RPMI8226 (cell line): ENCODE data around the gene GULP1.
"Not testable (repeated sequence)": the region's sequence is repeated elsewhere in the genome, so short reads cannot be mapped to it uniquely, and the experiment has no call there.

Experiments
- DNase-seq: peaks from one replicate; pipeline ENCODE4 v3.0.0-alpha.2; 2015

GULP1 gene, protein sequence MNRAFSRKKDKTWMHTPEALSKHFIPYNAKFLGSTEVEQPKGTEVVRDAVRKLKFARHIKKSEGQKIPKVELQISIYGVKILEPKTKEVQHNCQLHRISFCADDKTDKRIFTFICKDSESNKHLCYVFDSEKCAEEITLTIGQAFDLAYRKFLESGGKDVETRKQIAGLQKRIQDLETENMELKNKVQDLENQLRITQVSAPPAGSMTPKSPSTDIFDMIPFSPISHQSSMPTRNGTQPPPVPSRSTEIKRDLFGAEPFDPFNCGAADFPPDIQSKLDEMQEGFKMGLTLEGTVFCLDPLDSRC

GRCh38 chr2:188291617-188292347 is at the start of gene GULP1:
Gene GULP1, plus strand, starts transcription at chr2:188291874. Its CDS starts 185,829 bp downstream, at chr2:188477703.
- DNase-seq, result peak; percentile 48

- no peak for DNase-seq
Measured at GRCh38 chr2:188243381-188243780, 48.3 kb upstream of the GULP1 start.

GRCh38 chr2:188244383-188244782 is 47.3 kb upstream of the GULP1 start:
- DNase-seq, result no peak

GRCh38 chr2:188245230-188245629 is 46.4 kb upstream of the GULP1 start:
- DNase-seq, result no peak

DNA sequence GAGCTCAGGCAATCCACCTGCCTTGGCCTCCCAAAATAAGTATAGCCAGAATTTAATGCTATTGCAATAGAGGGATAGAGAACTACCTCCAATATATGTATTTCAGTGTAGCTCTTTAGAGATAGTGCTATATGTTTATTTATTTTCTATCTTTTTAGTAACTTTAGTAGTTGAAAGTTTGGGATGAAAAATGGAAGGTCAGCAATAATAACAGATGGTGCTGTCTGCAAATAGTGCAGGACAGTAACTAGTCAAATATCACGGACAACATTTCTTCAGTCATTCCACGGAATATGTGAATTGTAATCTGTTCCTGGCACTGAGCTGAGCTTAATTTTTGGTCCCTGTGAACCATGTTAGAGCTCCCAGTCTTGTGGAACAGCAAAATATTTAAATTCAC is 43.2 kb upstream of the GULP1 start:
- DNase-seq, result no peak

DNA sequence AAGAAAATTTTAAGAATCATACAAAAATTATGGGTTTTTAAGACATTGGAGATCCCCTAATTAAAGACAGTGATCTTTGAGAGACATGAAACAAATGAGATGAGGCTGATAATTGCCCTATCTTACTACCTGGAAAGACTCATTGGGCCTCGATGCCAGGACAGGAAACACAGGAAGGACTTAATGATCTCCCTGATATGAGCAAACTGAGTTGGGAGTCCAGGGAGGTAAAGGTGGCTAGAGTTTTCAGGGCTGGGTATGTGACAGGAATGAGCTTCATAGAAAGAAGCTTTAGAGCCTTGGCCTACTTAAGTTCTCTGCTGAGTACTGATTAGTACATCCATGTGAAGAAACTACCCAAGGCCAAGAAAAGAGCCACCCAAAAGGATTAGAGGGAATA is 40.6 kb upstream of the GULP1 start:
- DNase-seq, result no peak

DNA sequence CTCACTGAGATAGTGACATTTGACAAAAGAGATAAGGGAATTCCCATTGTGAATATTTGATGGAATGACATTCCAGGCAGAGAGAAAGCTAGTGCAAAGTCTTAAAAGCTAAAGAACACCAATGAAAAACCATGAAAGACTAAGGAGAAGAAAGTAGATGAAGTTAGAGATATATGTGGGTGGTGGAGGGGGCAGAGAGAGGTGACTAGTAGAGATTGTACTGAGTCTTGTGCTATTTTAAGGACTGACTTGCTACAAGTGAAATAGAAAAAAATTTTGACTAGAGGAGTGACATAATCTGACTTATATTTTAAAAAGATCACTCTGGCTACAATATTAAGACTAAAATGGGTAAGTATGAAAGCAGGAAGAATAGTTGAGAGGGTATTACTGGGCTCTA is 35.3 kb upstream of the GULP1 start:
- DNase-seq, result no peak

DNA sequence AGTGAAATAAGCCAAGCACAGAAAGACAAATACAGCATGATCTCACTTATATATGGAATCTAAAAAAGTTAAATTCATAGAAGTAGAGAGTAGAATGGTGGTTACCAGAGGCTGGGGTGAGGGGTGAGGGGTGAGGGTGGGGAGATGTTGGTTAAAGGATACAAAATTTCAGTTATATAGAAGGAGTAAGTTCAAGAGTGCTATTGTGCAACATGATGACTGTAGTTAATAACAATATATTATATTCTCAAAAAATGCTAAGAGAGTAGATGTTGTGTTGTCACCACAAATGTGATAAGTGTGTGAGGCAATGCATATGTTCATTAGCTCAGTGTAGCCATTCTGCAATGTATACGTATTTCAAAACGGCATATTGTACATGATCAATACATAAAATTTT is 26.4 kb upstream of the GULP1 start:
- DNase-seq, result no peak

GRCh38 chr2:188267776-188268175 is 23.9 kb upstream of the GULP1 start:
- no peak for DNase-seq

DNA sequence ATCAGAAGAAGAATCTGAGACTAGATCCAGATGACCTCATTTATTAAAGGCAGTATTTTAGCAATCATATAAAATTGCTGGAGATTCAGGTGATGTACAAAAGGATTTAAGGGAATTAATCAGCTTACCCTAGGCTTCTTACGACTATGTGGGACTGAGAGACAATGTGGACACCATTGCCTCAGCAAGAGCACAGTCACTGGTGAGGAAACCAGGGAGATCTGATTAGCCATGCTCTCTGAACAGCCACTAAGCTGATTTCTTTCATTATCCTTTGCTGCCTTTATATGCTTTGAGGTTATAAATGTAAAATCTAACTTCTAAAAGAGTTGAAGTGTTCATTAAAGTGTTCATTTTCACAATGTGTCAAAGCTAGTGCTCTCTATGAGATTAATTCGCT is 22.7 kb upstream of the GULP1 start:
- DNase-seq, result no peak

GRCh38 chr2:188272121-188272520 is 19.6 kb upstream of the GULP1 start:
- no peak for DNase-seq

GRCh38 chr2:188274274-188274673 is 17.4 kb upstream of the GULP1 start:
- DNase-seq, result no peak

GRCh38 chr2:188276255-188276654 is 15.4 kb upstream of the GULP1 start:
- no peak for DNase-seq

DNA sequence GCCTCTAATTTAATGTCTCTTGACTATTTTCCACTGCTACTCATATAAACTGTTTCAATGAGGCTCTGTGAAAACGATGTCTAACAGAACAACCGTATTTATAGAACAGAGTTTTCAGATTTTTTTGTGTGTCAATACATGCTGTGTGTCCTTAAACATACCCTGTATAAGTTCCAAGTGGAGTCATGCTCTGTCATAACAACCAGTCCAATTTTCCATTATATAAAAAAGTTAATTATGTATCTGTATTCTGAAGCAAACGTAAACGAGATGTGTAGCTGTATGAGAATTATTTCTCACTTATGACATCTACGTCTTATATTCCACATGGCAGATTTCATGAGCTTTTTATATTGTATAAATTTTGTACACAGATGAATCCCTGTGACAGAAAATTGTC is 13.9 kb upstream of the GULP1 start:
- DNase-seq, result no peak

DNA sequence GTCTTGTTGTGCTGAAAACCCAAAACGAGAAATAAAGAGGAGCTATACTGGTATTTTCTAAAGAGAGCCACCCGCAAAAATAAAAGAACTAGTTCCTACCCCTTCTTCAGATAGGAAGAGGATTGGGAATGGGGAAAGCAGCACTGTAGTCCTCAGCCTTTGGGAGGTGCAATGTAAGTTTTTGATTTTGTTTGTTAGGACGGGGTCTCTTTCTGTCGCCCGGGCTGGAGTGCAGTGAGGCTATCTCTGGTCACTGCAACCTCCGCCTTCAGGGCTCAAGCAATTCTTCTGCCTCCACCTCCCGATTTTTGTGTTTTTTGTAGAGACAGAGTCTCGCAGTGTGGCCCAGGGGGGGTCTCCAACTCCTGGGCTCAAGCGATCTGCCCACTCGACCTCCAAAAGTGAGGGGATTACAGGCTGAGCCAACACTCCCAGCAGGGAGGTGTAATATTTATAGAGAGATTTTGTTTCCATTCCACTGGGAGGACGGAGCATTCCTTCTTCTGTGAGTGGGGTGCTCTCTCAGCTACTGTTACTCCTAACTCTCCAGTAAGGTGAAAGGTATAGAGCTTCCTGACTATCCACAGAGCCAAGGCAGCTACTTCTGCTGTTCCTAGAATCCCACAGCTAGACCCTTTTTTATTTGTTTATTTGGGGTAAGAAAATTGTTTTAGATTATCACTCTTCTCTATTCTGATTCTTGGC is 13.1 kb upstream of the GULP1 start:
- no peak for DNase-seq

DNA sequence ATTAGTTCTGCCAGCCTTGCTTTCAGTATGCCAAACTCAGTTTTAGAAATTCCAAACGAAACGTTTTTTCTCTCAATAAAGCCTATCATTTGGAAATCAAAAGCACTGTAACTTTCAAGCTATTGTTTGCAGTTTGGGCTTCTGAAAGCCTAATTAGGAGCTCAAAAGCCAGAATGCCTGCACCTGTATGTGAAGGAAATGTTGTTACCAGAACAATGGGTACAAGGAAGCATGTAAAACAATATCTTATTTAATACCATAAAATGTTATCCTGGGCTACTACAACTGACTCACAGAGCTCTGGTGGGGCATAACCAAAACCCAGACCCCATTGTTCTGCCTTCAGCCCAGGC is 12.6 kb upstream of the GULP1 start:
- no peak for DNase-seq

DNA sequence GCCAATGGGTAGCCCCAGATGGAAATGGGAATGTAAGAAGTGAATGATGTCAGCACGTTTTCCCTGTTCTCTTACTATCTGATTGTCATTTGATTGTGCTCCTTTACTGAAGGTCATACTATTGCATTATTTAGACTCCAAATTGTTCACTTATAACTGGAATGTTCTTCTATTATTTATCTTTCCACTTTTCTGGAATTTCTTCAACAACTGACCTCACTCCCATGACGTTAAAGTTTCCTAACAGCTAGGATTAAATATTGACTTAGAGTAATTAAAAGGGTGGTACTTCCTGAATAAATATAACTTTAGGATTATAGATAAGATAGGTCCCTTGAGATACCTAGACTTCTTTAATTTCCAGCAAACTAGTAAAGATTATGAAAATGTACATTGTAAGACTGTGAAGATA is 10.9 kb upstream of the GULP1 start:
- no peak for DNase-seq

DNA sequence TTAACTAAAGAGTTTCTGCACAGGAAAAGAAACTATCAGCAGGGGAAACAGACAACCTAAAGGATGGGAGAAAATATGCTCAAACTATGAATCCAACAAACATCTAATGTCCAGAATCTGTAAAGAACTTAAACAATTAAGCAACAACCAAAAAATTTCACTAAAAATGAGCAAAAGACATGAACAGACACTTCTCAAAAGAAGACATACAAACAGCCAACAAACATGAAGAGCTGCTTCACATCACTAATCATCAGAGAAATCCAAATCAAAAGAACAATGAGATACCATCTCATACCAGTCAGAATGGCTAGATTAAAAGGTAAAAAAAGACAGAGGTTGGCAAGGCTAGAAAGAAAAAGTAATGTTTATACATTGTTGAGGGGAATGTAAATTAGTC is 8.8 kb upstream of the GULP1 start:
- no peak for DNase-seq

DNA sequence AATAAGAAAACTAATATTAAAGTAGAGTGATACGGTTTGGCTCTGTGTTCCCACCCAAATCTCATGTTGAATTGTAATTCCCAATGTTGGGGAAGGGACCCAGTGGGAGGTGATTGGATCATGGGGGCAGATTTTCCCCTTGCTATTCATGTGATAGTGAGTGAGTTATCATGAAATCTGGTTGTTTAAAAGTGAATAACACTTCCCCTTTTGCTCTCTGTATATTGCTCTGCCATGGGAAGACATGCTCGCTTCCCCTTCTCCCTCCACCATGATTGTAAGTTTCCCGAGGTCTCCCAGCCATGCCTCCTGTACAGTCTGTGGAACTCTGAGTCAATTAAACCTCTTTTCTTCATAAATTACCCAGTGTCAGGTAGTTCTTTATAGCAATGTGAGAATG is 7.4 kb upstream of the GULP1 start:
- not testable (repeated sequence) for DNase-seq

- DNase-seq, result no peak
Measured at GRCh38 chr2:188285049-188285448, 6.6 kb upstream of the GULP1 start.

DNA sequence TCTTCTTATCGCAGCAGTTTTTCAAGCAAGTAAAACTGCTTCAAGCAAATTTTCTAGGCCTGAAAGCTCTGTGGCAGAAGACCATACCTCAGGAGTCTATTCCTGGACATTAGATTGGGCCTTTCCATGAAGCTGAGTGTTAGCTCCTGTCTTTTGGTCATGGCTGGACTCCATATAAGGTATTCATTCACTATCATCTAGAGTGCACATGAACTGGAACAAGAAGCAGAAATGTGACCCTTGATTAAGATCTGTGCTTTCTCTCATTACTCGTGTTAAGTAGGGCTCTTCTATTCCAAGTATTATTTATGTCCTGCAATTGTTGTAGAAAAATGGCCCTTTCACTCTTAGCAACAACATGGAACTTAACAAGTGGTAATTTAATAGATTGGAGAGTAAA is 5.9 kb upstream of the GULP1 start:
- DNase-seq, result no peak

DNA sequence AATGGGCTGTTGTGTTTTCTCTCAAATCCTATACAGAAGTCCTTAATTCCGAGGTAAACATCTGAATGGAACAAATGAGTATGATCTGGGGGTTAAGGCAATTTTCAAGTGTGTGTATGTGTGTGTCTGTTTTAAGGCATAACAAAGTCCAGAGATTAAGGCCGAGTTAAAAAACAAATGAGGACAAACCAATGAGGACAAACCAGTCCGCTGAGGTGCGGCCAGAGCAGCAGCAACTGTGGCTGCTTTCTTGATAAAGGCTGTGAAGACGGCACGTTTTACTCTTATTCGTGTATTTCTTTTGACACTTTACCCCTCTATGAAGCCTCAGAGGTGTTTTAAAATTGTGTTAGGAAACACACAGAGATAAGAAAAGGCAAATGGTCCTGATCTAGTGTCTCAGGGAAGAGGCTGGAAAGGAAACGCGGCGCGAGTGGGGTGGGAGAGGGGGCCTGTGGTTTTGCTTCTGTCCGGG is 495 bp upstream of the GULP1 start:
- peak; percentile 37 for DNase-seq

DNA sequence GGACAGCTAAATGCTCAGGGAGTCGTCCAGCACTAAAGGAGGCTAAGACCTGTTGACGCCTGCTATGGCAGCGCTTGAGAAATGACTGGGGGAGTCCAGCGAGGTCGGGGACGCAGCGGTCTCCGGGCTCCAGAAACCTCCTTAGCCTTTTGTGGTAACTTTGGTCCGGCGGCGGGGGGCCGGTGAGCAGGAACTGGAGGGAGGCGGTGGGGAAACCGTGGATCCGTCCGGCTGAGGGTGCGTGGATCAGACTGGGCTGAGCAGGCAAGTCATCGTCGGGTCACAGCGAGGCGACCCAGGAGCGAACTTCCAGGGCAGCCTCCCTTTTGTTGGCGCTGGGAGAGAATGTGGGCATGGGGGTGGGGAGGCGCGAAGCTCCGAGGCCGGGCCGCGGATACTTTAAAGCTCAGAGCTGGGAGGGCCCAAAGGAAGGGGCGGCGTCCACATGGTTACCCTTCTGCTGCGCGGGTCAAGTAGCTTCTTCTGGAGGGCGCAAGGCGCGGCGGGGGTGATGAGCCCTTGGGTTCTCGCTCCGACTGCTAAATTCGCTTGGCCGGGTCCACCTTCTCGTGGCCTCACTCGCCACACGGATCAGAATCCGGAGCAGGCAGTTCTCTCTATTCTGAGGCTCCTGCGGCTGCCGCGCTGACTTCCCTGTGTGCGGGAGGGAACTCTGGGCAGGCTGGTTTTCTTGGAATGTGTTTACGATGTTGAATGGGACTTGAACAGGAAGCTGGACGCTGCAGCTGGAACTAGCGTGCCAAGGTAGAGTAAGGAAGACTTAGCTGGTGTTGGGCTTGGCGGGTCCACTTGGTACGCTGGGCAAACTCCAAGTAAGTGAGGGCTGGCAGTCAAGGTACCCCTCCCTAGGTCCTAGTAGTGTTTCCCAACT is 920 bp downstream of the GULP1 start:
- peak; percentile 68 for DNase-seq
